Panc1 (cell line): ENCODE data around the gene RANBP1. TPM values are rescaled to one million over a fixed set of nuclear protein-coding genes. Genes with fewer than 3 reads are reported as not detected.

Experiments used
- ATAC-seq: fragments of 200-7000 bp; cut with Tn5 transposase; 2 replicates; pipeline ENCODE4 v1.9.1; 2020; ENCODE audit warnings: mild to moderate bottlenecking, moderate library complexity
- BruUV-seq: library from RNA; stranded (reverse); fragments of 400-500 nt; replicated peaks from 2 replicates; lab custom pipeline; 2021; lab: Mats Ljungman, UMichigan
- CTCF ChIA-PET: fragments of 300-600 bp; sonication (Branson Sonifier 250); formaldehyde crosslinking; loops from one replicate; lab custom pipeline; 2022; ENCODE audit warnings: antibody characterized with exemption; lab: Charles Lee
- POLR2A ChIA-PET: fragments of 300-600 bp; sonication (Branson Sonifier 250); formaldehyde crosslinking; loops from one replicate; lab custom pipeline; 2022; ENCODE audit warnings: antibody characterized with exemption; lab: Charles Lee
- DNase-seq: peaks from one replicate; pipeline ENCODE4 v3.0.0-alpha.2; 2010; ENCODE audit warnings: low read depth, low spot score
- H3K27ac ChIP-seq: 2 replicates; pipeline ENCODE4 v1.5.1; 2011; ENCODE audit warnings: mild to moderate bottlenecking, low read length, inconsistent platforms
- H3K27me3 ChIP-seq: fragments of 200-500 bp; sonication (Bioruptor generic); 2 replicates; pipeline ENCODE4 v1.6.0; 2014; ENCODE audit warnings: low read length, inconsistent platforms; ENCODE audit not compliant: control insufficient read depth, insufficient read depth
- H3K36me3 ChIP-seq: fragments of 200-500 bp; sonication (Bioruptor generic); 2 replicates; pipeline ENCODE4 v1.5.1; 2014; ENCODE audit warnings: inconsistent platforms, mild to moderate bottlenecking, low read length, moderate library complexity; ENCODE audit not compliant: control insufficient read depth, insufficient read depth
- H3K4me1 ChIP-seq: 2 replicates; pipeline ENCODE4 v1.5.1; 2011; ENCODE audit warnings: inconsistent platforms, mild to moderate bottlenecking, low read length, moderate library complexity; ENCODE audit not compliant: control insufficient read depth, insufficient read depth
- H3K4me3 ChIP-seq, 2 experiments: 2 replicates each; pipeline ENCODE4 v1.5.1; 2011 to 2012; ENCODE audit warnings: low read depth in 2 of 2, low read length in 2 of 2, mild to moderate bottlenecking in 2 of 2, inconsistent platforms in 1 of 2, moderate library complexity in 1 of 2
- H3K9me3 ChIP-seq: fragments of 200-500 bp; sonication (Bioruptor generic); 2 replicates; pipeline ENCODE4 v1.5.1; 2014; ENCODE audit warnings: low read depth, mild to moderate bottlenecking, inconsistent platforms, low read length, moderate library complexity; ENCODE audit not compliant: control insufficient read depth, insufficient read depth
- POLR2AphosphoS5 ChIP-seq: IDR thresholded peaks from 2 replicates; pipeline ENCODE4 v1.6.1; 2012; ENCODE audit warnings: mild to moderate bottlenecking, low read depth, low read length, moderate library complexity
- SIN3A ChIP-seq: IDR thresholded peaks from 2 replicates; pipeline ENCODE4 v1.6.1; 2012; ENCODE audit warnings: low read depth, mild to moderate bottlenecking, low read length, moderate library complexity, borderline replicate concordance; ENCODE audit not compliant: insufficient read depth
- TCF7L2 ChIP-seq: IDR thresholded peaks from 2 replicates; pipeline ENCODE4 v1.6.1; 2011; ENCODE audit warnings: mild to moderate bottlenecking, low read depth, low read length, inconsistent platforms
- in situ Hi-C: cut with HindIII; loops from 2 replicates; pipeline ENCODE4 v1.10.0; 2016; ENCODE audit warnings: low sequenced_read_pairs, low pct_unique_long_range_greater_than_20kb
- intact Hi-C: fragments of 100-400 bp; cut with micrococcal nuclease; formaldehyde crosslinking; loops from one replicate; pipeline ENCODE4 v1.10.0; 2022; ENCODE audit not compliant: unreplicated experiment
- total RNA-seq: library from RNA; stranded (reverse); gene quantifications from one replicate; pipeline ENCODE4 v1.2.1, GENCODE V29; 2021; ENCODE audit not compliant: unreplicated experiment
- TF ChIP-seq, protein P1 (sequence below), 2 experiments: IDR thresholded peaks; 2 replicates each; pipeline ENCODE4 v1.6.1; 2011 to 2012; ENCODE audit warnings: low read depth in 2 of 2, control low read depth in 1 of 2, low read length in 1 of 2, mild to moderate bottlenecking in 1 of 2, moderate library complexity in 1 of 2; ENCODE audit not compliant: insufficient read depth in 1 of 2
- TF ChIP-seq, protein P2 (sequence below): fragments of 450-650 bp; IDR thresholded peaks from 2 replicates; pipeline ENCODE4 v1.5.1; 2017; ENCODE audit warnings: mild to moderate bottlenecking

Gene RANBP1
- total RNA-seq, 1 experiment from 2014 or later, result 232 TPM

DNA sequence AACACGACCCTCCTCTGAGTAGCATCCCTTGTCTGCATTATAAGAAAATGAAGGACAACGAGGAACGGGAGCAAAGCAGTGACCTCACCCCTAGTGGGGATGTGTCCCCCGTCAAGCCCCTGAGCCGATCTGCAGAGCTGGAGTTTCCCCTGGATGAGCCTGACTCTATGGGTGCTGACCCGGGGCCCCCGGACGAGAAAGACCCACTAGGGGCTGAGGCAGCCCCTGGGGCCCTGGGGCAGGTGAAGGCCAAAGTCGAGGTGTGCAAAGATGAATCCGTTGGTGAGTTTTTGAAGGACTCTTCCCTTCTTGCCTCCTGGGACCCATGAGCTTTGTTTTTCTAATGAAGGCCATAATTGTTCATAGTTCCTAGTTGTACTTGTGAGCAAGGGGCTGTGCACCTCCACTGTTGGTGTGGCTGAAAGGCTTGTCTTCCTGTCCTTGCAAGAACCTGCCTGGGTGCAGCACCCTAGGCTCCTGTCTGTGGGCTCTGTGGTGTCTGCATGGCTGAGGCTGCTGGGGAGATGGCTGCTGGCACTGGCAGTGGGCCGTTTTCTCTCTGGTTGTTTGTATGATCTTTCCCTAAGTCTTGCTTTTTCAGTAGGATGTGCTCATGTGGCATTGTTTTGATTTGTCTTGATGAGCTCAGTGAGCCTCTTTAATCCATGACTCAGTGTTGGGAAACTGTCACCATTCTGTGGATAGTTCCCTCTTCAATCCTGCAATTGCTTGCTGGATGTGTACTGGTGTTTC is 25.8 kb upstream of the RANBP1 start:
- H3K4me1 ChIP-seq, result no peaks in the 10 kb centered on the region
- DNase-seq (no peak), ATAC-seq (no peak)
- H3K27ac ChIP-seq, result no peak overlapping the region
- TF ChIP-seq SIN3A (no peak), TCF7L2 (no peak)
- H3K27me3 ChIP-seq, result no peaks in the 10 kb centered on the region
- peaks cover 7% of the 10 kb centered on the region for H3K36me3 ChIP-seq
- H3K4me3 ChIP-seq, result no peak overlapping the region
- intact Hi-C loops, result no loop called here
- no peaks in the 10 kb centered on the region for H3K9me3 ChIP-seq
- in situ Hi-C loops, result no loop called here
- POLR2A ChIA-PET, result interaction anchor here (0.6 kb wide), 1 partner anchor 371 kb away, joined by 12 read pairs; no protein-coding TSS in a partner anchor
- CTCF ChIA-PET, result no interaction called here
- no TSS peak for BruUV-seq

DNA sequence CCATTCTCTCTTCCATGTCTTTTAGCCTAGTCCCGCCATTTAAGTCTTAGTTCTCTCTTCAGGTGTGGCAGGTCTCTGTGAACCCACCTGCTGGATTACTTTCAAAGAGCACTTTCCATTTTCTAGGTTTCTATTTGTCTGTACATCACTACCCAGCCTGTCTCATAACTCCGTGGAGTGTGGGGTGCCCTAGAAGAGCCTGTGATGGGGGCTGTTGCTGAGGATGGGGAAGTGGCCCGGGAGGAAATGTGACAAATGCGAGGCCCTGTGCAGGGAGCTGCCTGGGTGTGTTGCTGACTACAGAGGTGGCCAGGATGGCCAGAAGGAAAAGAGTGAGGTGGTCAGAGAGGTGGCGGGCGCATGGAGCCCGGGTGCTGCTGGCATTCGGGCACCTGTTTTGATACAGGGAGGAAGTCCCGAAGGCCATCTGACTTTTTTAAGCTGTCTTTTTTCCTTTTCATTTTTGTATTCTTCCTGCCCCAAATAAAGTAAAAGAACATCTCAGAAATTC is 25.1 kb upstream of the RANBP1 start:
- H3K27me3 ChIP-seq, result no peaks in the 10 kb centered on the region
- no peaks in the 10 kb centered on the region for H3K9me3 ChIP-seq
- no peak overlapping the region for H3K27ac ChIP-seq
- no peak for DNase-seq
- ChIA-PET CTCF (no interaction called here), POLR2A (interaction anchor here (0.6 kb wide), 1 partner anchor 370 kb away, joined by 12 read pairs; no protein-coding TSS in a partner anchor)
- in situ Hi-C loops (no loop called here), intact Hi-C loops (no loop called here)
- H3K4me3 ChIP-seq, result no peak overlapping the region
- no TSS peak for BruUV-seq
- TF ChIP-seq SIN3A (no peak), POLR2AphosphoS5 (no peak), TCF7L2 (no peak)
- TF ChIP-seq, protein P1, sequence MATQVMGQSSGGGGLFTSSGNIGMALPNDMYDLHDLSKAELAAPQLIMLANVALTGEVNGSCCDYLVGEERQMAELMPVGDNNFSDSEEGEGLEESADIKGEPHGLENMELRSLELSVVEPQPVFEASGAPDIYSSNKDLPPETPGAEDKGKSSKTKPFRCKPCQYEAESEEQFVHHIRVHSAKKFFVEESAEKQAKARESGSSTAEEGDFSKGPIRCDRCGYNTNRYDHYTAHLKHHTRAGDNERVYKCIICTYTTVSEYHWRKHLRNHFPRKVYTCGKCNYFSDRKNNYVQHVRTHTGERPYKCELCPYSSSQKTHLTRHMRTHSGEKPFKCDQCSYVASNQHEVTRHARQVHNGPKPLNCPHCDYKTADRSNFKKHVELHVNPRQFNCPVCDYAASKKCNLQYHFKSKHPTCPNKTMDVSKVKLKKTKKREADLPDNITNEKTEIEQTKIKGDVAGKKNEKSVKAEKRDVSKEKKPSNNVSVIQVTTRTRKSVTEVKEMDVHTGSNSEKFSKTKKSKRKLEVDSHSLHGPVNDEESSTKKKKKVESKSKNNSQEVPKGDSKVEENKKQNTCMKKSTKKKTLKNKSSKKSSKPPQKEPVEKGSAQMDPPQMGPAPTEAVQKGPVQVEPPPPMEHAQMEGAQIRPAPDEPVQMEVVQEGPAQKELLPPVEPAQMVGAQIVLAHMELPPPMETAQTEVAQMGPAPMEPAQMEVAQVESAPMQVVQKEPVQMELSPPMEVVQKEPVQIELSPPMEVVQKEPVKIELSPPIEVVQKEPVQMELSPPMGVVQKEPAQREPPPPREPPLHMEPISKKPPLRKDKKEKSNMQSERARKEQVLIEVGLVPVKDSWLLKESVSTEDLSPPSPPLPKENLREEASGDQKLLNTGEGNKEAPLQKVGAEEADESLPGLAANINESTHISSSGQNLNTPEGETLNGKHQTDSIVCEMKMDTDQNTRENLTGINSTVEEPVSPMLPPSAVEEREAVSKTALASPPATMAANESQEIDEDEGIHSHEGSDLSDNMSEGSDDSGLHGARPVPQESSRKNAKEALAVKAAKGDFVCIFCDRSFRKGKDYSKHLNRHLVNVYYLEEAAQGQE (IDR thresholded peaks at IDR 0.05; ENCODE audit: insufficient read depth in 1 of 2, low read depth in 2 of 2, low read length in 1 of 2), result no peak
- TF ChIP-seq, protein P2, sequence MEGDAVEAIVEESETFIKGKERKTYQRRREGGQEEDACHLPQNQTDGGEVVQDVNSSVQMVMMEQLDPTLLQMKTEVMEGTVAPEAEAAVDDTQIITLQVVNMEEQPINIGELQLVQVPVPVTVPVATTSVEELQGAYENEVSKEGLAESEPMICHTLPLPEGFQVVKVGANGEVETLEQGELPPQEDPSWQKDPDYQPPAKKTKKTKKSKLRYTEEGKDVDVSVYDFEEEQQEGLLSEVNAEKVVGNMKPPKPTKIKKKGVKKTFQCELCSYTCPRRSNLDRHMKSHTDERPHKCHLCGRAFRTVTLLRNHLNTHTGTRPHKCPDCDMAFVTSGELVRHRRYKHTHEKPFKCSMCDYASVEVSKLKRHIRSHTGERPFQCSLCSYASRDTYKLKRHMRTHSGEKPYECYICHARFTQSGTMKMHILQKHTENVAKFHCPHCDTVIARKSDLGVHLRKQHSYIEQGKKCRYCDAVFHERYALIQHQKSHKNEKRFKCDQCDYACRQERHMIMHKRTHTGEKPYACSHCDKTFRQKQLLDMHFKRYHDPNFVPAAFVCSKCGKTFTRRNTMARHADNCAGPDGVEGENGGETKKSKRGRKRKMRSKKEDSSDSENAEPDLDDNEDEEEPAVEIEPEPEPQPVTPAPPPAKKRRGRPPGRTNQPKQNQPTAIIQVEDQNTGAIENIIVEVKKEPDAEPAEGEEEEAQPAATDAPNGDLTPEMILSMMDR, result no peak
- ATAC-seq, result no peak
- H3K36me3 ChIP-seq, result peaks cover 11% of the 10 kb centered on the region
- H3K4me1 ChIP-seq, result no peaks in the 10 kb centered on the region
